ENCODE results near the gene CDC73.
A peak's percentile ranks its signal among the peaks of the same experiment; 100 is the strongest.

CDC73 gene

DNA sequence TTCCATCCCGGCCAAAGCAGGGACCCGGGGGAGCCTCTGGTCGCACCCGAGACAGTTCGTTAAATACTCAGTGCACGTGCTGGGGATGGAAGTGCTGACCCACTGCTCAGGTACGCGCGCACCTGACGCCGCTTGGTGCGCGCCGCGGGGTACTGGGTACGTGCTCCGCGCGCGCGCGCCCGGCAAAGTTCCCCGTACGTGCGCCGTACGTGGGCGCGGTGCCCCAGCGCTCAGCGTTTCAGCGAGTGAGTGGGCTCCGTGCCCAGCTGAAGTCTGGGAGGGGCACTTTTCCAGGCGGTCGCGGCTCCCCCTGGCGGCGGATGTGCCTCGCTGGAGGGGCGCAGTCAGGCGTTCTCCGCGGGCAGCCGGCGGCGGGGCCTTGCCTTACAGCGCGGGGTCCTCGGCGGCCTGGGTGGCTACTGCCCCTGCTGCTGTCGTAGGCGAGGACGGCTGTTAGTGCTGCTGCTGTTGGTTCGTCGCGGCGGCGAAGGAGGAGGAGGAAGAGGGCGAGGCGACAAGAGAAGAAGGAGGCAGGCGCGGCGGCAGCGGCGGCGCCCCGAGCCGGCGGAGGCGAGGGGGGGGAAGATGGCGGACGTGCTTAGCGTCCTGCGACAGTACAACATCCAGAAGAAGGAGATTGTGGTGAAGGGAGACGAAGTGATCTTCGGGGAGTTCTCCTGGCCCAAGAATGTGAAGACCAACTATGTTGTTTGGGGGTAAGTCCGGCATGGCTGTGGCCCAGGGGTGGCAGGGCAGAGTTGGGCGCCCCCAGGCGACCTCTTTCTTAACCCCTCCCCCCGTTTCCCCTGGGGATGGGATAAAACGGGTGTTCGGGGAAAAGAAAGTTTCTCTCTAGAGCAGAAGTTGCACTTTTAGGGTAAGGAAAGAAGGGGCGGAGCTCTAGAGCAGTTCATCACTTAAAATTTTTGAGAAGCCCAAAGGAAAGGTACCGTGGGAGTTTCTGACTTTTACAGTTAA is at the start of gene CDC73:
CDC73 (plus strand) TSS at position 416 of the 978 bp plus-strand sequence; CDS start at position 586, 170 bp downstream.
- peak; percentile 94 for DNase-seq (ENCODE audit: low spot score)

DNA sequence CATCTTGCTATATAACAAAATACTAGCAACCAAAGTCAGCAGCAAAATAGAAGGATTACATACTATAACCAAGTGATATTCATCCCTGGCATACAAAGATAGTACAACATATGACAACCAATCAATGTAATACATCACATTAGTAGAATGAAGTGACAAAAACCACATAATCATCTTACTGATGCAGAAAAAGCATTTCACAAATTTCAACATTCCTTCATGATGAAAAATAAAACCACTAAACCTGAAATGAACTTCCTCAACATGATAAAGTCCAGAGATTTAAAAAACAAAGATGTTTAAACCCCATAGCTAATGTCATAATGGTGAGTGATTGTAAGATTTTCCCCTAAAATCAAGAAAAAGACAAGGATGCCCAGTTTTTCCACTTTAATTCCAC is 43.8 kb upstream of the CDC73 start:
- DNase-seq (ENCODE audit: low spot score), result no peak

DNA sequence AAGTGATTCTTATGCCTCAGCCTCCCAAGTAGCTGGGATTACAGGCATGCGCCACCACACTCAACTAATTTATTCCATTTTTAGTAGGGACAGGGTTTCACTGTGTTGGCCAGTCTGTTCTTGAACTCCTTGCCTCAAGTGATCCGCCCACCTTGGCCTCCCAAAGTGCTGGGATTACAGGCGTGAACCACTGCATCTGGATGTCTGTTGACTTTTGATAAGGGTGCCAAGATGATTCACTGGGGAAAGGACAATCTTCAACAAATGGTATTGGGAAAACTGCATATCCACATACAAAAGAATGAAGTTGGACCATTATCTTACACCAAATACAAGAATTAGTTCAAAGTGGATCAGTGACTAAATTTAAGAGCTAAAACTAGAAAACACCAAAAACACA is 42.6 kb upstream of the CDC73 start:
- DNase-seq (ENCODE audit: low spot score), result no peak

DNA sequence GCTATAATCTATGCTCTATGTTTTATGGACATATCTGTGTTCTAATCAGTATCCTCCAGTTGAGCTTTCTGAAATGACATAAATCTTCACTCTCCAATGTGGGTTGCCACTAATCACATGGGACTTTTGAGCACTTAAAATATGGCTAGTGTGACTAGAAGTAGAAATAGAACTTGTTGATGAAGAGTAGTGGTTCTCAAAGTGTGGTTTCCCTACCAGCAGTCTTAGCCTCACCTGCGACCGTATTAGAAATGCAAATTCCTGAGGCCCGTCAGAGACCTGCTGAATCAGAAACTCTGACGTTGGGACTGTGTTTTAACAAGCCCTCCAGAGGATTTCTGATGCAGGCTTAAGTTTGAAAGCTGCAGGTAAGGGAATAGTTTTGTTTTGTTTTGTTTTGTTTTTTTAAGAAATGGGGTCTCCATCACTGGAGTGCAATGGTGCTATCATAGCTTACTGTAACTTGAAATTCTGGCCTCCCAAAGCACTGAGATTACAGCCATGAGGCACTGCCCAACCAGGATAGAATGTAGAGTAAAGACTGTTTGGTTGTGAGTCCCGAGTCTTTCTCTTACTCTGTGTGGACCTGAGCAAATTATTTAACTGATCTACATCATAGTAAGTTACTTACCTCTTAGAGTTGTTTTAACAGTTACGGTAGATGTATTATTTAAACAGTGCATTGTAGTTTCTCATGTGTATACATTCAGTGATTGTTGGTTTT is 38.3 kb upstream of the CDC73 start:
- DNase-seq (ENCODE audit: low spot score), result no peak

DNA sequence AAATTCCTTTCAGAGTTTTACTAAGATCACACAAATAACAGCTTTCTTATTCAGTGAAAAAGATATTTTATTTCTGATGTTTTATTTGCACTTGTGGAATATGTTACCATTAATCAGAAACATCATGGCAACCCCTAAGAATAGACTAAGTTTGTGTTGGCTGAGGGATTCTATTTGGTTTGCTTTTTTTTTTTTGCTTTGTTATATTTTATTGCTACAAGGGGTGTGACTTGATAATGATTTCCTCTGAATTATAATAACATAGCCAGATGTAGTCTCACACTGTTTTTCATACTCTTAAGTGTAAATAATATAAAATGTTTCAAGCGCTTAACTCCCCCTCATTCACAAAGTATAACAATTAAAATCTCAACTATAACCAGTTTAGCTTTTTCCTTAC is 36.6 kb upstream of the CDC73 start:
- no peak for DNase-seq (ENCODE audit: low spot score)

DNA sequence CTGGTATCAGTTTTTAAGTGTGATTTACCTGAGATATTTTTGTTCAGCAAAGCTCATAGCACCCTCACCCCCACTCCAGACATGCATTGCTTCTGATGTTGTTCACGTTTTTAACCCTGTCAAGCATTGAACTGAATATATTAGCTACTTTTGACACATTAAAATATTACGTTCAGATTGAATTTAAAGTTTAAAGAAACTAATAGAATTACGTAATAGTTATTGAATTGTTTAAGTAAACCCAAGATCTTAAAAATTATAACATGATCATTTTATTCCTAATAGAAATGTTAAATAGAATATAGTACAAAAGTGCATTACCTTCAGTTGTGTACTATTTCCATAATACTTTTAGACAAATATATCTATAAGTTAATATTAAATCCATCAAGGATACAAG is 35.5 kb upstream of the CDC73 start:
- no peak for DNase-seq (ENCODE audit: low spot score)

DNA sequence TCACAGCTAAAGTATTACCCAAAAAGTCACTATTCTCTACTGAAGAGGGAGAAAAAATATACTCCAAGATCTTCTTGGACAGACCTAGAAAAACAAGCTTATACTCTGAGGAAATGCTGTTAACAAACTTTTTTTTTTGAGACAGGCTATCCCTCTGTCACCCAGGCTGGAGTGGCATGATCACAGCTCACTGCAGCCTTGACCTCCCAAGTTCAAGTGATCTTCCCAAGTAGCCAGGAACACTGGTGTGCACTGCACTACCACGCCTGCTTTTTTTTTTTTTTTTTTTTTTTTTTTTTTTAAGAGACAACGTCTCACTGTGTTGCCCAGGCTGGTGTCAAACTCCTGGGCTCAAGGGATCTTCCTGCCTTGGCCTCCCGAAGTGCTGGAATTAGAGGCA is 33.9 kb upstream of the CDC73 start:
- no peak for DNase-seq (ENCODE audit: low spot score)

DNA sequence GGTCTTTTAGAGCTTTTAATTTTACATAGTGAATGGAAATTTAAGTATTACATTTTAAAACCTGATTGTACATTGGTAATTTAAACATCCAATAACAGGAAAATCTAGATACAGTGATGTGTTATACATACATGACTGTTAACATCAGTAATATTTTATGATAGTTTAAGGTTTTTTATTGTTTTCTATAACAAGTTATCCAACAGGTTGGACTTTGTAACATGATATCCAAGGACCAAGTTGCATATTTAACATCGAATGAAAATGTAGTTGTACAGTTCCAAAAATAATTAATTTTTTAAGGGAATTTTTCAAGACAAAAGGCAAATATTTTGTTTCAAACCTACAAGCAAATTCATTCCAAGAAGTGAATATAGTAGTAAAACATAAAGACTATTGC is 31.0 kb upstream of the CDC73 start:
- DNase-seq (ENCODE audit: low spot score), result no peak

DNA sequence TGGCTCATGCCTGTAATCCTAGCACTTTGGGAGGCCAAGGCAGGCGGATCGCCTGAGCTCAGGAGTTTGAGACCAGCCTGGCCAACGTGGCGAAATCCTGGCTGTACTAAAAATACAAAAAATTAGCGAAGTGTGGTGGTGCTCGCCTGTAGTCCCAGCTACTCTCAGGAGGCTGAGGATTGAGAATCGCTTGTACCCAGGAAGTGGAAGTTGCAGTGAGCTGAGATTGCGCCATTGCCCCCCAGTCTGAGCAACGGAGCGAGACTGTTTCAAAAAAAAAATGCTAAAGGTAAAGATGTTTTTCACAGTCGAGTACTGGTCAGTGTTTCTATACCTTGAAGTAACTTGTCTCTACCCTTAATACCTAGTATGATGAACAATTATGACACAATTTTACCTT is 27.7 kb upstream of the CDC73 start:
- no peak for DNase-seq (ENCODE audit: low spot score)

DNA sequence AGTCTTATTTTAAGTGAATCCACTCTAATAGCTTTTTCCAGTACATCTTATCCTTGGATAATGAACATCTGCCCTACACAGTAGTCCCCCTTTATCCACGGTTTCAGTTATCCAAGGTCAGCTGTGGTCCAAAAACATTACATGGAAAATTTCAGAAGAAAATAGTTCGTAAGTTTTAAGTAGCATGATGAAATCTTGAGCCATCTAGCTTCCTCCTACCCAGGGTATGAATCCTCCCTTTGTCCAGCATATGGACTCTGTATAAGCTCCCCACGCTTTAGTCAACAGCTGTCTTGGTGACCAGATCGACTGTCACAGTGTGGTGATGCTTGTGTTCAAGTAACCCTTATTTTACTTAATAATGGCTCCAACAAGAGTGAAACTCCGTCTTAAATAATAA is 19.2 kb upstream of the CDC73 start:
- DNase-seq (ENCODE audit: low spot score), result no peak

DNA sequence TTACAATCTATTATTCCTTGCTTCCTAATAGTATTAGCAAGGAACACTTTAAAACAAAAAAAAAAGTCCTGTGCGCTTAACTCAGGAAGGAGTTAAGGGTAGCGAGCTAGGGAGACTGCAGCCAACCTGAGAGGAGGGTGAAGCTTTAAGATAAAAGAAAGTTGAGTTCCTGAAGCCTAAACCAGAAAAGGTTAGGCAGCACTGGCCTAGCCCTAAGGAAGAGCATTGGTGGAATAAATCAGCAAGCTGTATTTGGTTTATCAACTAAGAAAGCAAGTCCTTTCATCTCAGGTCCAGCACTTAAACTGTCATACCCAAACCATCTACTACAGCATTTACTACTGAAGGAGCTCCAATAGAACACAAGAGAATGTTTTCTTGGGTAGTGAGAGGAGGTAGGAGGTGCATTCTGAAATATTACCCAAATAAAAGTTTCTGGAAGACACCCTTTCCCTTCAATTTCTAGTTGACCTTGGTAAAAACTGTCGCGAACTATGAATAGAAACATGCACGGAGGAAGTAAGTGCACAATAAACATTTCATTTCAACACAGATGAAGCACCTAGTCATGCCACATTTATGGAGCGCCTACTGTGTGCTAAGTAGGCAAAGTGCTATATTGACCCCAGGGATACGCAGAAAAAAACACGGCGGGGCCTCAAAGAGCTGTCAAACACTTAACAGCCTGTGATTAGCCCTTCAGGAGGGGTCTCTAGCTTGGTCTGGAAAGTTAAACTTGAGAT is 17.9 kb upstream of the CDC73 start:
- no peak for DNase-seq (ENCODE audit: low spot score)

DNA sequence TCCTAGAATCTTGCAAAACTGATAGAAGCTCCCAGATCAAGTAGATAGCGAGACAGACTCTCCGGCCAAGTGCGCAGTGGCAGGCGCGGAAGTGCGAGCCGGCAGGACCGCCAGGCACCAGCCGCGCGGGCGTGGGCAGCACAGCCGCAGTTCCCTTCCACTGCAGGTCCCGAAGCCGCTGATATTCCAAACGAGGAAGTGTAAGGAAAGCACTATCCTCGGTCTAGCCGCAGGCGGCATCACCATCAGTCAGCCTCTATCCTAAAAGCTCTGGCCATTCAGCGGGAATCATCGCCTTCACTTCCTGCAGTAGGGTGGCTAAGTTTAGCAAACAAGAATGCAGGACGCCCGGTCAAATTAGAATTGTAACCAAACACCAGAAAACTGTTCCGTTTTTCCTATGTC is 17.3 kb upstream of the CDC73 start:
- DNase-seq (ENCODE audit: low spot score), result peak; percentile 41

DNA sequence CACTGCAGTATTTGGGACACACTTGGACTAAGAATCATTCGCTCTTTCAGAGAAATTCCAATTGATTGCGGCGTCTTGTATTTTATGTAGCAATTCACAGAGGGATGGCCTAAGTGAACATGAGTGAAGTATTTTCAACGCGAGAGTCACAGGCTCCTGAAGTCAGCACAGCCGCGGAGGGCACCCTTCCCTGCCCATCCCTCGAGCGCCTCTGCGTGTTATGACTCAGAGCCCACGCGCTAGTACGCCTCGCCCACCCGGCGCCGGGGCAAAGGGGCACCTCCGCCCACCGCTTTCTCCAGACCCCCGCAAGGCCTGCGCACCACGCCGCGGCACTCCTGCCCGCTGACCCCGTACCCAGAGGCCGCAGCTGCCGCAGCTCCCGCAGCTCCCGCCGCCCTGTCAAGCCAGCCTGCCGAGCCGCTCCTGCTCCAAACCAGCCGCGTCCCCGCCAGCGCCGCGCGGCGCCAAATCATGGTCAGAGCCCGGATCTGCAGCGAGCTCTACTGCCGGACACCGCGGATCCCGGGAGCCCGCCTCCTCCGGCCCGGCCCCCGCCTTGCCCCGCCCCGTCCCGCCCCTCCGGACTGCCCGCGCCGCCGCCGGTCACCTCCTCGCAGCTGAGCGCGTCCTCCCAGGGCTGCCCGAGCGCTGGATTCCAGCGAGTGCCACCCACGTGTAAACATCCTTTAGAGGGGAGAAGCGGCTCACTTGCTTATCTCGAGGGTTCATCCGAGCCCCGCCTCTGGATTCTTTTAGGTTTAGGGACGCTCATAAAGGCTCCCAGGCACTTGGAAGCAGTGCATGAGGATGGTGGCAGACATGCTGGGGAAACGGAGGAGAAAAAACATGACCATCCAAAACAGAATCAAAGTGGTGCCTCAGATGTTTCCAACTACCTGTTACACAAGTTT is 16.7 kb upstream of the CDC73 start, which contains the start of gene GLRX2:
GLRX2 (minus strand) TSS at position 508 of the 914 bp plus-strand sequence; CDS start at position 476, 32 bp downstream.
- peak; percentile 88 for DNase-seq (ENCODE audit: low spot score)

DNA sequence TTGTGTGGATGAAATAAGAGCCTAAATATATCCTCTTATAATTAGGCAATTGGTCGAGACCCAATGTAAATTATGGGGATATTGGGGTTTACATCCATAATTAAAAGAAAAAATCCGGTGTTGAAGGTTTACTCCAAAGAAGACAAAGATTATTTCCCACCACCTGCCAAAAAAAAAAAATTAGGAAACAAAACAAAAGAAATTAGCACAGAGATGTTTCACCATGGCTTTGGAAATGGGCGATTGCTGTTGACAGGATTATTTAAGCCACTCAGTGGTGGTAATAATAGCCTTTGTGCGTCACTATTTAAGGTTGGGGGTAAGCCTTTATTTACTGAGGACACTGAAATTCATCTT is 16.0 kb upstream of the CDC73 start:
- DNase-seq (ENCODE audit: low spot score), result no peak

DNA sequence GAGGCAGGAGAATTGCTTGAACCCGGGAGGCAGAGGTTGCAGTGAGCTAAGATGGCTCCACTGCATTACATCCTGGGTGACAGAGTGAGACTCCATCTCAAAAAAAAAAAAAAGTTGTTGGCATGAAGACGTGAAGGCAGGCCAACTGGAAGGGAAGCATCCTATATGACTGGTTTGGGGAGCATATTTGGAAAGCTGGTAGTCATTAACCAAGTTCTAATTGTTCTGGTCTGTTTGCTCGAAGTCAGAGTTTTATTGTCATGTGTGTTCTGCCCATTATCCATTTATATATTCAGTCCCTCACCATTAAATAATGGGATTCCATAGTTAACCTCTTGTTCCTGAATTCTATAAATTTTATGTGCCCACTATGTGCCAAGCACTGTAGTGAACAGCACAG is 13.4 kb upstream of the CDC73 start:
- DNase-seq (ENCODE audit: low spot score), result no peak

DNA sequence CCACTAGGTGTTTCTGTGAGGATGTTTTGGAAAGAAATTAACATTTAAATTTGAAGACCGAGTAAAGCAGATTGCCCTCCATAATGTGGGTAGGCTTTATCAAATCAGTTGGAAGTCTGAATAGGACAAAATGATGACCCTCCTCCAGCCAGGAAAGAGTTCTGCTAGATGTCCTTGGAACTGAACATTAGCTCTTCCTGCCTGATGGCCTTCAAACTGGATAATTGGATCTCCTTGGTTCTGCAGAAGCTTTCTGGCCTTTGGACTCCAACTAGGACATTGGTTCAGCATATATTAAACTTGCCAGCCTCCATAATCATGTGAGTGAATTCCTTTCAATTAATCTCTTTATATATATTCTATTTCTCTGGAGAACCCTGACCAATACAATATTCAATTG is 12.2 kb upstream of the CDC73 start:
- DNase-seq (ENCODE audit: low spot score), result no peak

DNA sequence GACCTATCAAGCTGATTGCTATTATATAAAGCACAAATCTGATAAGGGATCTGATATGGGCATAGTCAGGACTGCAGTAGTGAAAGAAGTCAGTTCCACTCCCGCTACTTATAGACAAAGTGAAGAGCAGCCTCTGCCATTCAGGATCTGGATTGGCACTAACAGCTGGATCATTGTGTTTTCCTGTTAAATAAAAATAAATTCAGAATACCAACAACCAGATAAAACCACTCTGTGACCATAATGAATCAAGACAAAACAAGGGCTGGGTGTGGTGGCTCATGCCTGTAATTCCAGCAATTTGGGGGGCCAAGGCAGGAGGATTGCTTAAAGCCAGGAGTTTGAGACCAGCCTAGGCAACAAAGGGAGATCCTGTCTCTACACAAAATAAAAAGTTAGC is 11.6 kb upstream of the CDC73 start:
- DNase-seq (ENCODE audit: low spot score), result no peak

DNA sequence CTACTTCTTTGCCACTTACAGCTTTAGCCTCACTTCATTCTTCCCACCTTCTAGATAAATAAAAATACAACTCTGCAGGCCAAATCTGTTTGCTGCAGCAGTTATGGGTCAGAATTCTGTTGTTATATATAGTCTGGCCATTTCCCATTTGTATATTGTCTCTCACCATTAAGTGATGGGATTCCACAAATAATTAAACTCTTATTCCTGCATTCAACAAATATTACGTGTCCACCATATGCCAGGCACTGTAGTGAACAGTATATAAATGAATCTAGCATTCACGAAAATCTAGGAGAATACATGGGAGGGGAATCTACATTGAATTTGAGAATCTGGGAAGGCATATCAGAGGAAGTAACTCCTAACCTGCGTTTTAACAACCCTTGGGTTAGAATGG is 11.0 kb upstream of the CDC73 start:
- DNase-seq (ENCODE audit: low spot score), result no peak

DNA sequence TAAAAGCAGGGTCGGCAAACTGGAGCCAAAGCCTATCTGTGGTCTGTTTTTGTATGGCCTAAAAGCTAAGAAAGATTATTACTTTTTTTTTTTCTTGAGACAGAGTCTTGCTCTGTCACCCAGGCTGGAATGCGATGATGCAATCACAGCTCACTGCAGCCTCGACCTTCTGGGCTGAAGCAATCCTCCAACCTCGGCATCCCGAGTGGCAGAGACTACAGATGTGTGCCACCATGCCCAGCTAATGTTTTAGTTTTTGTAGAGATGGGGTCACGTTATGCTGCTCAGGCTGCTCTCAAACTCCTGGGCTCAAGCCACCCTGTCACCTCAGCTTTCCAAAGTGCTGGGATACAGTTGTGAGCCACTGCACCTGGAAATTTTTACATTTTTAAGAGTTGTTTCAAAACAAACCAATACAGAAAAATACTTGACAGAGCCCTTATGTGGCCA is 10.2 kb upstream of the CDC73 start:
- DNase-seq (ENCODE audit: low spot score), result no peak

DNA sequence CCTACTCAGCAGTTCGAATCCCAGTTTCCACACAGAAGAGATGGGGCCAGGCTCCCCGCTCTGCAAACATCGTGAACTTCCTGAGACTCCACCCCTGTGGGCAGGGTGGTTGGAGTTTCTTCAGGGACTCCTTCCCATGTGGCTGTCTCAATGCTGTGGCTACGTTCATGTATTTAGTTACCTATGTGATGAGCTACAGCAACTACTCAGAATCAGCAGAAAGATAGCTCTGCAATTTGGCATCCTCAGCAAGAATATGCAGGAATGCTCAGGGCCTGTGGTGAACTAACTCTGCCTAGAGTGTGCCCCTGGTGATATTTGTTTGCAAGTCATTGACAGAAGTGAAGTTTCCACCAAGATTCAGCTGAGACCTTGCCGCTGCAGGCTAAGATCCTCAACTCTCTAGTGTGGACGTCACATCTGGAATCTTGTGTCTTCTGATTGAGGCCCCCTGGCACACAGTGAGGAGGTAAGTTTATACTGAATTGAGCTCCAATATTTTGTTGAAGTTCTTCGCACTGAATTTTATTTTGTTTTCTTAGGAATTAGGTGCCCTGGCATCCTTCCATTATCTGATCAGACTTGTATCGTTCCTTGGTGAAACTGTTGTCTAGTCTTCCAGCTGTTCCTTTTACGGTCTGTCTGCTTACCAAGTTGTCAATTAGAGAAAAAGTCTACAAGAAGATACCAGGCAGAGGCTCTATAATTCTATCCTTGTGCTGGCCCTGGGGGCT is 8.4 kb upstream of the CDC73 start:
- DNase-seq (ENCODE audit: low spot score), result no peak

DNA sequence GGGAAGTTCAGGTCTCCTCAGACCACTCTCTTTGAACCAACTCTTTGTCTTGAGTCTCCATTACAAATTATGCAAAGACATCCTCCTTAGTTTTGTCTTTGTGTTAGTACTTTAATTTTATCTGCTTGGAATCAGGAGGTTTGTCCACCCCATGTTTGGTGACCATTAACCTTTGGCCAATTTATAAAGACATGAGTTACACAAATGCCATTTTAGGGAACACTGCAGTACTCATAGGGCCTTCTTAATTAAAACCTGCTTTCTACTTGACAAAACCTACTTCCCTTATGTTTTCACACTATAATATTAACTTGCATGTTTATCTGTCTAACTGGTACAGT is 7.9 kb upstream of the CDC73 start:
- DNase-seq (ENCODE audit: low spot score), result no peak

All from hepatic stellate cell (primary cell).